Caco-2 (cell line): Measurements from ENCODE around the gene ARNT2. TPM values are rescaled to one million over a fixed set of nuclear protein-coding genes. Genes with fewer than 3 reads are reported as not detected.

Source experiments
- BruUV-seq: library from RNA; stranded (reverse); fragments of 400-500 nt; replicated peaks from 2 replicates; lab custom pipeline; 2021; lab: Mats Ljungman, UMichigan
- CTCF ChIA-PET: fragments of 300-600 bp; sonication (Branson Sonifier 250); formaldehyde crosslinking; loops from one replicate; lab custom pipeline; 2022; ENCODE audit warnings: antibody characterized with exemption; lab: Charles Lee
- POLR2A ChIA-PET: fragments of 300-600 bp; sonication (Branson Sonifier 250); formaldehyde crosslinking; loops from one replicate; lab custom pipeline; 2022; ENCODE audit warnings: antibody characterized with exemption; lab: Charles Lee
- DNase-seq, 2 experiments: peaks; one replicate each; pipeline versions ENCODE4 v3.0.0 to v3.0.0-alpha.2; 2020 to 2022
- H3K27me3 ChIP-seq: replicated peaks from 2 replicates; pipeline ENCODE4 v1.6.0; 2011; ENCODE audit warnings: low read length; ENCODE audit not compliant: control insufficient read depth, insufficient read depth
- H3K36me3 ChIP-seq: 2 replicates; pipeline ENCODE4 v1.5.1; 2011; ENCODE audit warnings: low read length; ENCODE audit not compliant: control insufficient read depth, insufficient read depth
- H3K4me1 ChIP-seq: fragments of 250-450 bp; sonication (Bioruptor Pico); 2 replicates; pipeline ENCODE4 v1.5.1; 2020; ENCODE audit warnings: mild to moderate bottlenecking
- H3K4me3 ChIP-seq: 2 replicates; pipeline ENCODE4 v1.5.1; 2011; ENCODE audit warnings: low read depth, mild to moderate bottlenecking, control low read depth, low read length
- H3K9me3 ChIP-seq: fragments of 250-450 bp; sonication (Bioruptor Pico); 2 replicates; pipeline ENCODE4 v1.5.1; 2020; ENCODE audit warnings: mild to moderate bottlenecking, moderate library complexity
- H3K27ac Mint-ChIP-seq: one replicate; pipeline ENCODE4 v1.8.0; 2022; ENCODE audit warnings: mixed read lengths; ENCODE audit not compliant: unreplicated experiment
- H3K27me3 Mint-ChIP-seq: one replicate; pipeline ENCODE4 v1.8.0; 2022; ENCODE audit warnings: mixed read lengths; ENCODE audit not compliant: insufficient read depth, unreplicated experiment
- H3K36me3 Mint-ChIP-seq: one replicate; pipeline ENCODE4 v1.8.0; 2022; ENCODE audit warnings: mild to moderate bottlenecking, mixed read lengths; ENCODE audit not compliant: insufficient read depth, unreplicated experiment
- H3K4me1 Mint-ChIP-seq: one replicate; pipeline ENCODE4 v1.8.0; 2022; ENCODE audit warnings: low read depth, mixed read lengths; ENCODE audit not compliant: unreplicated experiment
- H3K4me3 Mint-ChIP-seq: one replicate; pipeline ENCODE4 v1.8.0; 2022; ENCODE audit warnings: mild to moderate bottlenecking, moderate library complexity, mixed read lengths; ENCODE audit not compliant: unreplicated experiment
- H3K9me3 Mint-ChIP-seq: one replicate; pipeline ENCODE4 v1.8.0; 2022; ENCODE audit warnings: mixed read lengths; ENCODE audit not compliant: unreplicated experiment
- CTCF ChIP-seq, 2 experiments: fragments of 200-600 bp in 1 of 2; IDR thresholded peaks; 1 replicate in 1 of 2; 2 replicates in 1 of 2; pipeline versions ENCODE4 v1.5.1 to v1.8.0; 2011 to 2022; ENCODE audit warnings: antibody characterized with exemption in 1 of 2, control low read depth in 1 of 2, inconsistent platforms in 1 of 2, low read depth in 1 of 2, low read length in 1 of 2, mild to moderate bottlenecking in 1 of 2, moderate library complexity in 1 of 2; ENCODE audit not compliant: insufficient read depth in 1 of 2, severe bottlenecking in 1 of 2, unreplicated experiment in 1 of 2
- intact Hi-C: fragments of 100-400 bp; cut with micrococcal nuclease; formaldehyde crosslinking; loops from one replicate; pipeline ENCODE4 v1.10.0; 2022; ENCODE audit not compliant: unreplicated experiment
- total RNA-seq: library from RNA; stranded (reverse); gene quantifications from 2 replicates; pipeline ENCODE4 v1.2.3, GENCODE V29; 2022

The ARNT2 gene
- total RNA-seq, 1 experiment from 2014 or later, result 0.23 TPM

GRCh38 chr15:80503319-80503952, 99.3 kb downstream of the ARNT2 start:
- Mint-ChIP-seq H3K36me3 (no peaks in the 10 kb centered on the region), H3K27ac (no peak overlapping the region), H3K4me1 (no peaks in the 10 kb centered on the region), H3K27me3 (no peaks in the 10 kb centered on the region), H3K4me3 (no peak overlapping the region), H3K9me3 (no peaks in the 10 kb centered on the region)
- no TSS peak for BruUV-seq
- Histone ChIP-seq H3K27me3 (no peaks in the 10 kb centered on the region), H3K4me3 (no peak overlapping the region), H3K4me1 (no peaks in the 10 kb centered on the region), H3K9me3 (no peaks in the 10 kb centered on the region), H3K36me3 (no peaks in the 10 kb centered on the region)
- no peak for TF ChIP-seq CTCF (IDR thresholded peaks at IDR 0.05; ENCODE audit: insufficient read depth in 1 of 2, low read depth in 1 of 2, low read length in 1 of 2, severe bottlenecking in 1 of 2, unreplicated experiment in 1 of 2)
- intact Hi-C loops, result no loop called here
- CTCF ChIA-PET, result no interaction called here
- POLR2A ChIA-PET, result no interaction called here
- DNase-seq, result no peak

- no peaks in the 10 kb centered on the region for H3K36me3 Mint-ChIP-seq
- no peak overlapping the region for H3K4me3 Mint-ChIP-seq
- intact Hi-C loops, result no loop called here
- ChIA-PET POLR2A (no interaction called here), CTCF (no interaction called here)
- H3K36me3 ChIP-seq, result no peaks in the 10 kb centered on the region
- H3K4me1 Mint-ChIP-seq, result no peaks in the 10 kb centered on the region
- no peaks in the 10 kb centered on the region for H3K27me3 ChIP-seq
- BruUV-seq, result no TSS peak
- H3K27ac Mint-ChIP-seq, result no peak overlapping the region
- no peak overlapping the region for H3K4me3 ChIP-seq
- no peak for TF ChIP-seq CTCF (IDR thresholded peaks at IDR 0.05; ENCODE audit: insufficient read depth in 1 of 2, low read depth in 1 of 2, low read length in 1 of 2, severe bottlenecking in 1 of 2, unreplicated experiment in 1 of 2)
- no peak for DNase-seq
- no peaks in the 10 kb centered on the region for H3K4me1 ChIP-seq
- H3K27me3 Mint-ChIP-seq, result peaks cover 3% of the 10 kb centered on the region
- peaks cover 6% of the 10 kb centered on the region for H3K9me3 Mint-ChIP-seq
- H3K9me3 ChIP-seq, result no peaks in the 10 kb centered on the region
Observed at GRCh38 chr15:80504931-80505330, 100.7 kb downstream of the ARNT2 start.

GRCh38 chr15:80506286-80506893, 102.2 kb downstream of the ARNT2 start:
- Histone ChIP-seq H3K4me3 (no peak overlapping the region), H3K36me3 (no peaks in the 10 kb centered on the region), H3K9me3 (no peaks in the 10 kb centered on the region), H3K27me3 (no peaks in the 10 kb centered on the region), H3K4me1 (no peaks in the 10 kb centered on the region)
- Mint-ChIP-seq H3K9me3 (peaks cover 6% of the 10 kb centered on the region), H3K27ac (no peak overlapping the region), H3K4me1 (no peaks in the 10 kb centered on the region), H3K27me3 (peaks cover 3% of the 10 kb centered on the region), H3K4me3 (no peak overlapping the region), H3K36me3 (no peaks in the 10 kb centered on the region)
- TF ChIP-seq CTCF (IDR thresholded peaks at IDR 0.05; ENCODE audit: insufficient read depth in 1 of 2, low read depth in 1 of 2, low read length in 1 of 2, severe bottlenecking in 1 of 2, unreplicated experiment in 1 of 2), result no peak
- ChIA-PET CTCF (no interaction called here), POLR2A (no interaction called here)
- BruUV-seq, result no TSS peak
- intact Hi-C loops, result no loop called here
- DNase-seq, result no peak
